HG03108 (cell line): ENCODE data around the gene C11orf86.

Experiments used
- ATAC-seq: cut with Tn5 transposase; IDR thresholded peaks from one replicate; pipeline ENCODE4 v1.9.1; 2021; ENCODE audit warnings: moderate library complexity; ENCODE audit not compliant: unreplicated experiment

Gene C11orf86

DNA sequence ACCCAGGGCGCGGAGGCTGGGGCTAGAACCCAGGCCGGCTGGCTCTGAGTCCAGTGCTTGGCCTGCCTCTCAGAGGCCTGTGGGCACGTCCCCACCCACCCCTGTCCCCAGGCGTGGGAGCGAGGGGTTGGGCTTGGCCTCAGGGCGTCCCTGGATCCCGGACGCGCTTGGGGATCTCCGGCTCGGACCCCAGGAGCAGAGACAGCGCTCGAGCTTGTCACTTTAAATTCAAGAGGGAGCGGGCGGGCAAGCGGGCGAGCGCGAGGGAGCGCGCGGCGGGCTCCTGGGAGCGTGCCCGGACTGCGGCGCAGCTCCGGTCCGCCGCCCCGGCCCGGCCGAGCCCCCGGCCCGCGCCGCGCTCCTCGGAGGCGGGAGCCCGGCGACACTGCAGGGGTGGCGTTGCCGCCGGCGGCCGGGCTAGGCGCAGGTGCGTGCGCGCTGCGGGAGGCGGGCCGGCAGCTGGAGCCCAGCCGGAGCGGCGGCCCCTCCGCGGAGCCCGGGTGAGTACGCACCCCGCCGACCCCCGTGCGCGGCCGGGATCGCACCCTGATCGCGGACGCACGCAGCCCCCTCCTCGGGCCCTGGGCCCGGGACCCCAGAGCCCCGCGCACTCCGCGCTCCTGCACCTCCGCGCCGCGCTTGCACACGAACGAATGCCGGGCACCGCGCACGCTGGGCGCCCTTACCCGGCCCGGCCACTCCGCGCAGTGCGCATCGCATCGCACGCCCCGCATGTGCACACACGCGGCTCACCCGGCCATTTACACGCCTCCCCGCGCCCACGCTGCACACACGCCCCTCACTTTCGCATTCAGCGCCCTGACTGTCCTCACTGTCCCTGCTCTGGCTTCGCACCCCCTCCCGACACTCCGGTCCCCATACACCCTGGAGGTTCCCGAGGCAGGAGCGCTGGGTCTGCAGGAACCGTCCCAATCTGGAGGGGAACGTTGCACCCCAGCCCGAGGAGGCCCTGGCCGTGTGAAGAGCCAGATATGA, 48.2 kb downstream of the C11orf86 start, which contains the start of gene SYT12:
Gene SYT12, plus strand, starts transcription at position 174 of the 996 bp plus-strand sequence. CDS start 7,011 bp downstream, outside the sequence.
- ATAC-seq, result no peak

DNA sequence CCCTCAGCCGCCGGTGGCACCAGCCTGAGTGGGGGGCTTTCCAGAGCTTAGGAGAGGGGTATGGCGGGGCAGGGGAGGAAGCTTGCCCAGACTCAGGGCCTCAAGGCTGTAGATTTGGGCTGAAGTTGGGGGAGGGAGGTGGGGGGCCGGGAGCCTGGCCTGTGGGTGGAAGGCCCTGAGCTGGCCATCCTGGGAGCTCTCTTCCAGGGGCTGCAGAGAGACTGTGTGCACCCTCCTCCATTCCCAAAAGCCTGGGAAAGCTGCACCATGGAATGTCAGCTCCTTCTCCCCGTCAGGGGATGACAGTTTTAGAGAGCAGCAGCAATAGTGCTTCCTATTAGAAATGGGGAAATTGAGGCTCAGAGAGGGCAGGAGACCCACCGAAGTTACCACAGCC, 48.9 kb downstream of the C11orf86 start:
- no peak for ATAC-seq

DNA sequence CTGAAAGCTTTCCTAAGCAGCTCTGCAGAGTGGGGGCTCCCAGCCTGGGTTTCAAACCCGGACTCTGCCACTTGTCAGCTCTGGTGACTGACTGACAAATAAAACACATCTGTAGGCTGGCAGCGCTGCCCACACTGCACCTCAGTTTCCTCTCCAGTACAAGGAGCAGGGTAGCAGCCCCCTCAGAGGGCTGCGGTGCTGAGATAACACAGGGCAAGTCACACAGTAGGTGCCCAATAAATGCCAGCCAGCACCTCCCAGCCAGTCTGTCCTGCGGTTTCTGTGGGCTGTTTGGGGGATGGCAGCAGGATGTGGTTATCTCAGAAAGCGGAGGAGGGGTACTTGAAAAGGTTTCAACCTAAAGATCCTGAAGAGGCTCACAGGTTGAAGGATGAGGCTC, 49.3 kb downstream of the C11orf86 start:
- no peak for ATAC-seq

DNA sequence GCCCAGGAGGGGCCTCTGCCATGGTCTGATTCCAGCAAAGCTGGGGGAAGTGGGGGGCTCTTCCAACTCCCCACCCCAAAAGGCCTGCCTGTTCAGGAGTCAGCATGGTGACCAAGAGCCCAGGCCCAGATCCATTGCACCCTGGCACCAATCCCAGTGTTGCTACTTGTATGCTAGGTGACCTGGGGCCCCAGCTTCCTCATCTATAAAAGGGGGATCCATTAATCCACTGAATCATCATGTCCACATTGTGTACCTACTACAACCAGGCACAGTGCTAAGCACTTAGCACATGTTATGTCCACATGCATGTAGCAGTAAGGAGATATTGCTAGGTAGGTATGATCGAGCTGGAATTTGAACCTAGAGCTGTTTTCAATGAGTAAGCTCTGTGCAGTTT, 49.9 kb downstream of the C11orf86 start:
- ATAC-seq, result no peak

DNA sequence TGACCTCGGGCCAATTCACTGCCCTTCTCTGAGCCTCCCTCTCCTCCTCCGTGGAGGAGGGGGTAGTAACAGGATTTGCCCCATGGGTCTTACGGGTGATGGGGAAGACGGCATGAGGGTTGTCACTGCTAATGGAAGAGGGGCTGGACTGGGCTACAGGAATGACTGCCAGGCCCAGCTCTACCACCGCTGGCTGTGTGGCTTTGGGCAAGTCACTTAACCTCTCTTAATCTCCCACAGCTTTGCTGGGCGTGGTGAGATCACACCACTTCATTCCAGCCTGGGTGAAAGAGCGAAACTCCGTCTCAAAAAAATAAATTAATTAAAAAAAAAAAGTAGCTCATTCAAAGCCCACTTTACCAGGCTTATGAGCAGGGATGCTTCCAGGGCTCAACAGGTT, 50.6 kb downstream of the C11orf86 start:
- no peak for ATAC-seq
